GM18867 (cell line): ENCODE results near the gene GABBR1.

Experiments
- ATAC-seq: cut with Tn5 transposase; IDR thresholded peaks from one replicate; pipeline ENCODE4 v1.9.1; 2021; ENCODE audit warnings: mild to moderate bottlenecking, moderate library complexity; ENCODE audit not compliant: unreplicated experiment

GABBR1 gene

GRCh38 chr6:29655658-29656057 lies 22.7 kb upstream of the GABBR1 start:
- ATAC-seq: no peak

DNA sequence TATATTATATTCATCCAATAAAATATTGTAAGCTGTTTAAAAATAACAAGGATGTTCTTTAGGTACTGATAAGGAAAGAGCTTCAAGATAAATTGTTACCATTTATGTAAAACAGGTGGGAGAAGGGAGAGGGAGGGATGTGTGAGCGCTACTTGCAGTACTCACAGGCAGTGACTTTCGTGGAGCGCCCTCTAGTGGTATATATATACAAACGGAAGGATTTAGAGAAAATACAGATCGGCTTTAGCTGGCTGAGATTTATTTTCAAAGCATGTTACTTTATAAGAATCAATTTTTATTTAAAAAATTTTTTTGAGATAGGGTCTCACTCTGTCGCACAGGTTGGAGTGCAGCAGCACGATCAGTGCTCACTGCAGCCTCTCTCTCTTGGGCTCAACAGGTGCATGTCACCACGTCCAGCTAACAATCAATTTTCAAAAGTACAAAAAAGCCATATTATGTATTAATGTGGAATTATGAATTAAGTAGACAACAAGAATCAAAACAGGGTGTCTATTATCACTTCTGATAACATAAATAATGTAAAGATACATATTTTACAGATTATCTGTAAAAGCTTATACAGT lies 20.6 kb upstream of the GABBR1 start:
- ATAC-seq: no peak

GRCh38 chr6:29652198-29652584 lies 19.2 kb upstream of the GABBR1 start:
- ATAC-seq: no peak

DNA sequence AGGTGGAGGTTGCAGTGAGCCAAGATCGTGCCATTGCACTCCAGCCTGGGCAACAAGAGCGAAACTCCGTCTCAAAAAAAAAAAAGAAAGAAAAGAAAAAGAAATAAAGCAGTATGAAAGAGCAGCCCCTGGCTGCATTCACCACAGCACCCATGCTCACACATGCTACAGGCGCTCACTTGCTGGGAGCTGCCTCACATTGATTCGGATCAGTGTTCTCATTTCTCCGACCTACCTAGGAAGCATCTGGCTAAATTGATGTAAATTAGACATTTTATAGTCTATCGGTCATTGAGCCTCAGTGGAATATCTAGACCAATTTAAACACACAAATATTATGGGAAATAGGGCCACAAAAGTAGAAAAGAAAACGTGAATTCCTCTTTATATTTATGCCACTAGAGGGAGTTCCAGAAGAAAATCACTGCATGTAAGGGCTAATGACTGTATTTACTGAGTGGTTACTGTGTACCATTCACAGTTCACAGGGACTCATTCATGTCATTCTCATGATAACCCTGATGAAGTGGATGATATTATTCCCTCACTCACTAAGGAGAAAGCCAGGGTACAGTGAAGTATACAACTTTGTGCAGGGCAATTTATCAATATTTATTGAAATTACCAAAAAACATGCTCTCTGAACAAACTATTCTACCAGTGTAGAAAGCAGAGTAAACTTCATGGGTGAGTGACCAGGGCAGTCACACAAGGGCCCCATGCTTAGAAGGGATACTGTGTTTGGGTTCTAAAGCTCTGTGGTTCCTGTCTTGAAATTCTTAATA lies 18.6 kb upstream of the GABBR1 start:
- no peak for ATAC-seq

- ATAC-seq: peak; percentile 96
Measured at GRCh38 chr6:29649701-29650673, 17.0 kb upstream of the GABBR1 start.

DNA sequence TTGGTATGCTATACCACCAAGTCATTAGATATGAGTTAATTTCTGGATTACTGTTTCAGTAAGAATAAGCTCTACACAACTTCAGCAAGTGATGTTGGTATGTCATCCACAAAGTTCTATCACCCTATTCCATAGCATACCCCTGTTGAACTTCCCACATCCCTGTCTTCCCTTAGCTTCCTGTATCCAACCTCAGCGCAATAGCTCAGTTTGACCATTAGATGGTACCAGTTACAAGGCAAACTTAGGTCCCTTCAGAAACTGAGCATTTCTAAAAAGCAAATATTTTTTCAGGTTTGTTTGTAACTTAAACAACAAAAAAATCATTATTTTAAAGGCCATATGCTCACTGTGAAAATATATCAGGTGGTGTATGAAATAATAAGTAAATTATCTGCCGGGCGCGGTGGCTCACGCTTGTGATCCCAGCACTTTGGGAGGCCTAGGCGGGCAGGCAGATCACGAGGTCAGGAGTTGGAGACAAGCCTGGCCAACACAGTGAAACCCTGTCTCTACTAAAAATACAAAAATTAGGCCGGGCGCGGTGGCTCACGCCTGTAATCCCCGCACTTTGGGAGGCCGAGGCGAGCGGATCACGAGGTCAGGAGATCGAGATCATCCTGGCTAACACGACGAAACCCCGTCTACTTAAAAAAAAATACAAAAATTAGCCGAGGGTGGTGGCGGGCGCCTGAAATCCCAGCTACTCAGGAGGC lies 15.1 kb upstream of the GABBR1 start:
- ATAC-seq: no peak

- no peak for ATAC-seq
Measured at GRCh38 chr6:29641430-29642148, 8.6 kb upstream of the GABBR1 start.

GRCh38 chr6:29637247-29637646 lies 4.3 kb upstream of the GABBR1 start:
- ATAC-seq: no peak

GRCh38 chr6:29633534-29633905 lies 537 bp upstream of the GABBR1 start:
- ATAC-seq: no peak

DNA sequence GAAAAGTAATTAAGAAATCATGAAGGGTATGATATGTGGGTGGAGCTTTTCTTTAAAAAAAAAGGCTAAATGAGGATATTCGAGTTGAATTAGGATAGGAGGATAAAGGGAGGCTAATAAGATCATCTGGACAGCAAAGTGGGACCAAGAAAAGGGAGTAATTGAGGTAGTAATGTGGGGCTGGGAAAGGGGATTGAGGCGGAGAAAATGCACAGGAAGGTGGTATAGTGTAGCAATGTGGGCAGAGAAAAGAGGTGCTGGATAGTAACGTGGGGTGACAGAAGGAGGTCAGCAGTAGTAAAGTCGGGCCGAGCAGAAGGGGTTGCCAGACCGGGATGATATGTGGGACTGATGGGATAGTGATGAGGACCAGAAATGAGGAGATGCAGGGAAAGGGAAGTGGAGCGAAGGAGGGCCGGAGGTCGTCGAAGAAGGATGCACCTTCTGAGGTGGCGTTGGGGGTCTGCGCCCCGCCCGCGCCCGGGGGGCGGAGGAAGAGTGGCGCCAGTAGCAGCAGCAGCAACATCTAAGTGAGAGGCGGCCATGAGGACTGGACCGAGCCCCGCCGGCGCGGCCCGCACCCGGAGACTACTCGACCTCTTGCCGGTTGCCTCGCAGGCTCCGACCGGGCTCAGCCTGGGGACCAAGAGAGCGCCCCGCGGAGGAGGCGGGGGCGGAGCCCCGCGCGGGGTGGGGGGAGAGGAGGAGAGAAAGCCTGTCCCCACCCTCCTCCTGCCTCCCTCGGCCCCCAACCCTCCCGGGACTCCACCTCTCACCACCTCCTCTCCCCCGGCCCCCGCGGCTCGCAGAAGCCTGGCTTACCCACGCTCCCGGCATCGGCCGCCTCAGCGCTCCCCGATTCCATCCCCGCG lies 887 bp downstream of the GABBR1 start:
- peak; percentile 36 for ATAC-seq

DNA sequence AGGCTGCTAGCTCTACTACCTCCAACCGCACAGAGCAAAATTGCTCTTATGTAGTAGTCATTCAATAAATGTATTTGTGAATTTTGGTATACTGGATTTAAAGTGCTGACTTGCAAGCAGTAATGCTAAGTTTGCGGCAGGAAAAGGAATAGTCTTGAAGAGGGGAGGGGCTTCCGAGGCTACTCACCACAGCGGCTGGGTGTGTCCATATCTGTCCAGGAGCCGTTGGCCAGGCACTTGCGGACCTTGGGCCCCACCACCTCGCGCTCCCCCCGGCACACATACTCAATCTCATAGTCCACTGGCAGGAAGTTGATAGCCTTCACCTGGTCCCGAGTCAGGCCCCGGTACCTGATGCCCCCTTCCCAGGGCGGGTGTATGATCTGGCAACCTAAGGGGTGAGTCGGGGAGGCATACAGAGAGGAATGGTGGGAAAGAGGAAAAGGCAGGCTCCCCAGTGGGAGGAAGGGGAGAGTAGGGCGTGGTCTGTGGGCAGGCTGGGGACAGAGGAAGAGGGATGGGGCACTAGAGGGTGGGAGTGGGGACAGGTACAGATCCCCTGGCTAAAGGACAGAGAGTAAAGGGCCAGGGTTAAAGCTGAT lies 1.7 kb downstream of the GABBR1 start:
- ATAC-seq: no peak

DNA sequence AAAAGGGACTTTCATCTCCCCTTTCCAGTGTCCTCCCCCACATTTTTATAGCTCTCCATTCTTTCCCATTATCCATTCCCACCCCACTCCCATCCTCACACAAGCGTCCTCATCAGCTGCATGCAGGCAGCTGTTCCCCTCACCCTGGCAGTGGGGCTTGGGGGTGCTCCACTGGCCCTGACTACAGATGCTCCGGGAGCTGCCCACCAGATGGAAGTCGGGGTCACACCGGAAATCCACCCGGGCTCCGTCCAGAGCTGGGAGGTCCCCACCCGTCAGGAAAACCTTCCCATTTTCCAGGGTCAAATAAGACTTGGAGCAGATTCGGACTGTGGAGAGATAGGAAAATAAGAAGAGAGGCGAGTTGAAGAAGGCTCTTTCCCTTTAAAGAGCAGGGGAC lies 2.7 kb downstream of the GABBR1 start:
- no peak for ATAC-seq

DNA sequence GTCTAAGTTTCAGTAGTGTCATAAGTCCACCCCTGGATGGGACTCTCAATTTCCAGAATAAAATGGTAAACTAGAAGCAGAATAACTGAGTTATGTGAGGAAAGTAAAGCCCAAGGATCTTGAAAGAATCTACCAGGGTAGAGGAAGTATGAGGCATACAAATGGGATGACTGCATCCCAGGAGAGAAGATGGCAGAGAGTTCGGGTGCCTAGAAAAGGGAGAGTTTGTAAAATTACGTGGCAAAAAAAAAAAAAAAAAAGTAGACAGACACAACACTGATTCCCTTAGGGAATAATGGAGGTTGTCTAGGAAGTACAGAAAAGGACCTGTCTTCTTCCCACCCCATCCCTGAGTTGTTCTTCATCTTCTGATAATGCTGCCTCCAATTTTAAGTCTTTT lies 3.4 kb downstream of the GABBR1 start:
- ATAC-seq: no peak

DNA sequence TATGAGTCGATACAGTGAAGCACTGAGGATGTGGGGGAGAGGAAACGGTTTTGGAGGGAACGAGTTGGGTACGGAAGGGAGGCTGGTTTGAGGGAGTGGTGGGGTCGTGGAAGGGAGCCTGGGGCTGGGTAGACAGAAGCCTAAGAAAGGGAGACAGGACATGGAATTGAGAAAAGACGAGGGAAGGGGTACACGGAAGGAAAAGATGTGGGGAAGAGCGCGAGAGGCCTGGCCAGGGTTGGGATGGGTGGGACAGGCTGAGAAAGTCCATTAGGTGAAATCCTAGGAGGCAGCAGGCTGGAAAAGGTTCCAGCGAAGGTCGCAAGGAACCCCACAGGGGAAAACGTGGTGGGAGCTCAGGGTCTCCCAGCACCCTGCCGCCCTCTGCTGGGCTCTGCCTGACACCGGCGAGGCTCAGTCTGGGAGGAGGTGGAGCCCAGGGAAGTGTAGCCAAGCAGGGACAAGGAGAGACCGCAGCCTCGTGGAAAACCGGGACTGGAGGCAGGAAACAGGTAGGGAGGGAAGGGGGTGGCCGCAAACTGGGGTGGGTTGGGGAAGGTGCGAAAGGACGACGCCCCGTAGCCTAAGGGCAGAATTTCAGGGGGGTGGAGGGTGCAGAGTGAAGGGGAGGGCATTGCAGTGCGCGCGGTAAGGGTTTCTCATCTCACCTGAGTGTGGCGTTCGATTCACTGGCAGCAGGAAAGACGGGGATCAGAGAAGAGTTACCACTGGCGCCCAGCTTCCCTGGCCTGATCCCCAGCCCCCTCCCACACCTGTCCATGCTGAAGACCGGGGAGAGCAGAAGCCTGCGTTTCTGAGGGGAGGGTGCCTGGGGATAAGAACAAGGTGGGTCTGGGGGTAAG lies 4.3 kb downstream of the GABBR1 start:
- no peak for ATAC-seq

DNA sequence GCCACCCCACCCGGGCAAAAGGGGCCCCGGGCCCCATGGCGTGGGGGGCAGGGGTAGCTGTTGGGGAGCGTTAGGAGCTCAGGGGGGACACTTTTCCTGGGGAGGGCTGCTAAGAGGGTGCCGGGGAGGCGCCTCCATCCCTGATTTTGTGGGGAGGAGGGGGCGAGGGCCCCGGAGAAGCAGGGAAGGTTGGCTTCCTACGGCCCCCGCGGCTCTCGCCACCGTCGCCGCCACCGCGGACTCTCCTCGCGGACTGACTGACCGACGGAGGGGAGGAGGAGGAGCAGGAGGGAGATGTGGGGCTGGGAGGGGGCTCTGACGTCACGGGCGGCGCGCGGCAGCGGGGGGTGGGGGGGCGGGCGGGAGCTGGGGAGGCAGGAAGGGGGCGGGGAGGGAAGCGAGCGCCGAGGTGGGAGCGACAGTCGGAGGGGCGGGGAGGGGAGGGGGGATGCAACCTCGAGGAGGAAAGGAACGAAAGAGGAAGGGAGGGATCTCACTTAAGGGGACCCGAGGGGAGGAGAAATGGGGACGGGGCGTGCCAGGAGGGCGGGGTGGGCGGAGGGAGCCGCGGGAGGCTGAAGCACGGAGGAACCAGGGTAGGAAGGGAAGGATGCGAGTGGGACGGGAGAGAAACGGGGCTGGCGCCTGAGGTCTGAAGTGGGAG lies 5.1 kb downstream of the GABBR1 start:
- ATAC-seq: no peak

DNA sequence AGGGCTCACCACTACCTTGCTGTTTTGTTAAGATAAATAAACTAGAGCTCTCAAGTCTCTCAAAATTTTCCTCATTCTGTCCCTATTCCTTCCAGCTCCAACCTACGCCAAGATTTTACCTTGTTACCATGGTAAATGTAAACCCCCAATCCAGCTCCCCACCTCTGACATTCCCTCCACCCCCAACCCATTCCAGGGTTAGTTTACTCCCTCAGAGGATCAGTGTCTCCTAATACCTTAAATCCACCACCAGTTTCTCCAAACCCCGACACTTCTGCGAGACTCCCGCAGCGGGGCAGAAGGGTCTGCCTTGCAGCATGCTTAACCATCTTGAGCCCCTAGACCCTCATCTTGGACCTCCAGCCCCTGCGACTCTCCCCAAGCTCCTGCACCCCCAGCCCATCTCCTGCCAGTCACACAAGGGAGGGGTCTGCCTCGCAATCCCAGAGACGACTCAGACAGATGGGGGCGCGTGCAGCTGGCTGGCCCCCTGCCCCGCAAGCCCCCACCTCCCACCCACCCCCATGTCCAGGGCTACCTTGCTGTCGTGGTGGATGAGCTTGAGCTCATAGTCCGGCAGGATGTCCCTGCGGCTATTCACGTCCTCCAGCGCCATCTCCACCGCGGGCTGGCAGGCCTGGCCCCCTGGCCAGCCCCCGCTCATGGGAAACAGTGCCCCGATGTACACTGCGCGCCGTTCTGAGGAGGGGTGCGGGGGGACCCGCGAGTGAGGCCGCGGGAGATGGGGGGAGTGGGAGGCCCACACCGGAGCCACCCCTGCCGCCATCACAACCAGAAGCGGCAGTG lies 5.8 kb downstream of the GABBR1 start:
- no peak for ATAC-seq
